Adrenal gland (tissue), 5 donors: ENCODE measurements around the gene PEX10.

ENCODE experiments used
- CTCF ChIP-seq, 6 experiments: fragments of 450-650 bp in 4 of 6; fragments of 200-600 bp in 2 of 6; sonication (generic) in 1 of 6; IDR thresholded peaks; 1 replicate in 5 of 6; 2 replicates in 1 of 6; pipeline versions ENCODE4 v1.5.1 to v1.8.0; 2016 to 2021; ENCODE audit warnings: antibody characterized with exemption in 6 of 6, mild to moderate bottlenecking in 2 of 6, moderate library complexity in 1 of 6
- POLR2A ChIP-seq, 2 donors: fragments of 450-650 bp; IDR thresholded peaks; one replicate each; pipeline ENCODE4 v1.6.1; 2017; ENCODE audit warnings: antibody characterized with exemption in 2 of 2, mild to moderate bottlenecking in 2 of 2, moderate library complexity in 1 of 2
- donor health status: DM: no; HTN: no; CAD: no.

GRCh38 chr1:2404142-2404889 is 8.0 kb downstream of the PEX10 start:
- TF ChIP-seq POLR2A (IDR thresholded peaks at IDR 0.05) = no peak
- no peak for TF ChIP-seq CTCF (IDR thresholded peaks at IDR 0.05)
